Endodermal cell (in vitro differentiated cells): Measurements from ENCODE around the gene HEXB. TPM values are rescaled to one million over a fixed set of nuclear protein-coding genes. Genes with fewer than 3 reads are reported as not detected.
A peak's percentile ranks its signal among the peaks of the same experiment; 100 is the strongest.

Experiments used
- DNase-seq: peaks from one replicate; pipeline ENCODE4 v3.0.0-alpha.2; 2017
- H3K27ac ChIP-seq: 2 replicates; pipeline ENCODE4 v1.5.1; 2013; ENCODE audit warnings: mild to moderate bottlenecking, low read depth, low read length, moderate library complexity
- H3K27me3 ChIP-seq: 2 replicates; pipeline ENCODE4 v1.6.1; 2013; ENCODE audit warnings: mild to moderate bottlenecking, low read length, moderate library complexity; ENCODE audit not compliant: insufficient read depth, control insufficient read depth, poor library complexity, severe bottlenecking
- H3K36me3 ChIP-seq: 2 replicates; pipeline ENCODE4 v1.7.0; 2013; ENCODE audit warnings: mild to moderate bottlenecking, low read length, moderate library complexity; ENCODE audit not compliant: control insufficient read depth, insufficient read depth
- H3K4me1 ChIP-seq: one replicate; pipeline ENCODE4 v1.7.0; 2013; ENCODE audit warnings: low read length; ENCODE audit not compliant: control insufficient read depth, insufficient read depth
- H3K4me3 ChIP-seq: 2 replicates; pipeline ENCODE4 v1.5.1; 2013; ENCODE audit warnings: mild to moderate bottlenecking, low read length, moderate library complexity
- H3K9ac ChIP-seq: 2 replicates; pipeline ENCODE4 v1.6.1; 2013; ENCODE audit warnings: mild to moderate bottlenecking, low read length, moderate library complexity; ENCODE audit not compliant: poor library complexity, severe bottlenecking; ENCODE audit errors: extremely low read depth
- H3K9me3 ChIP-seq: 2 replicates; pipeline ENCODE4 v1.6.1; 2013; ENCODE audit warnings: mild to moderate bottlenecking, low read length, moderate library complexity; ENCODE audit not compliant: control insufficient read depth
- H3K27ac Mint-ChIP-seq: 2 replicates; pipeline ENCODE4 v1.8.0; 2020; ENCODE audit warnings: mixed read lengths
- H3K27me3 Mint-ChIP-seq: 2 replicates; pipeline ENCODE4 v1.8.0; 2021; ENCODE audit warnings: mild to moderate bottlenecking, mixed read lengths; ENCODE audit not compliant: insufficient read depth
- H3K36me3 Mint-ChIP-seq: 2 replicates; pipeline ENCODE4 v1.8.0; 2020; ENCODE audit warnings: low read depth, mixed read lengths
- H3K4me1 Mint-ChIP-seq: 2 replicates; pipeline ENCODE4 v1.8.0; 2020; ENCODE audit warnings: mixed read lengths
- H3K4me3 Mint-ChIP-seq: 2 replicates; pipeline ENCODE4 v1.8.0; 2020; ENCODE audit warnings: mild to moderate bottlenecking, moderate library complexity, mixed read lengths
- H3K9me3 Mint-ChIP-seq: 2 replicates; pipeline ENCODE4 v1.8.0; 2020; ENCODE audit warnings: mild to moderate bottlenecking, mixed read lengths
- CTCF ChIP-seq: fragments of 200-600 bp; sonication (generic); conservative IDR thresholded peaks from 2 replicates; pipeline ENCODE4 v1.5.0; 2021; ENCODE audit warnings: antibody characterized with exemption, mild to moderate bottlenecking
- WGBS, 2 experiments: methylation state at CpG; one replicate each; pipeline versions ENCODE4 v1.1.5 to v1.1.7; 2013; ENCODE audit warnings: missing lambda C conversion rate in 2 of 2, mixed read lengths in 1 of 2; ENCODE audit not compliant: insufficient coverage in 1 of 2, insufficient read length in 1 of 2; 5-methylcytosine and 5-hydroxymethylcytosine counted together
- total RNA-seq, 2 donors: library from RNA; stranded (reverse); fragmentation: NEBNext Ultra II Directional in 1 of 2; extraction: Animal tissue kit (Norgen Biotek cat#: 25700) in 1 of 2; gene quantifications; 2 replicates in 1 of 2; 3 replicates in 1 of 2; pipeline ENCODE4 v1.2.1, GENCODE V29; 2021

The HEXB gene
- total RNA-seq, 2 donors from 2014 or later, result 68.4 to 112 TPM

GRCh38 chr5:74761241-74761640 is 76.2 kb downstream of the HEXB start:
- H3K27me3 ChIP-seq, result no peaks in the 10 kb centered on the region
- Mint-ChIP-seq H3K9me3 (peaks cover 5% of the 10 kb centered on the region), H3K27me3 (no peaks in the 10 kb centered on the region), H3K27ac (no peak overlapping the region), H3K4me3 (no peak overlapping the region), H3K4me1 (peaks cover 30% of the 10 kb centered on the region), H3K36me3 (peaks cover 39% of the 10 kb centered on the region)
- H3K36me3 ChIP-seq, result peaks cover 53% of the 10 kb centered on the region
- no peak overlapping the region for H3K9ac ChIP-seq
- H3K27ac ChIP-seq, result no peak overlapping the region
- peaks cover 11% of the 10 kb centered on the region for H3K9me3 ChIP-seq
- peak; percentile 34 for TF ChIP-seq CTCF
- H3K4me3 ChIP-seq, result no peak overlapping the region
- DNase-seq, result no peak
- peaks cover 14% of the 10 kb centered on the region for H3K4me1 ChIP-seq
- WGBS, 2 experiments, result 100% methylated on average over 1 of the region's 1 CpG; no CpG with 5 or more reads in 1 of the 2 experiments

DNA sequence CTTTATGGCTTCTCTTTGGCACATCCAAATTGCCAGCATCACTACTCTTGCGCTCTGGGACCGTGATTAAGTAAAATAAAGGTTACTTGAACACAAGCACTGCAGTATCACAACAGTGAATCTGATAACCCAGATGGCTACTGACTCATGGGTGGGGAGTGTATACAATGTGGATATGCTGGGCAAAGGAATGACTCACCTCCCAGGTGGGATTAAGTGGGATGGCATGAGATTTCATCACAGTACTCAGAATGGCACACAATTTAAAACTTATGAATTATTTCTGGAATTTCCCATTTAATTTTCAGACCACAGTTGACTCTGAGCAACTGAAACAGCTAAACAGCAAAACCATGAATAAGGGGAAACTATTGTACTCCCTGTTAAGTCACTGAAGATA is 77.6 kb downstream of the HEXB start:
- no peaks in the 10 kb centered on the region for H3K27me3 ChIP-seq
- H3K27ac ChIP-seq, result no peak overlapping the region
- no peak overlapping the region for H3K9ac ChIP-seq
- Mint-ChIP-seq H3K27ac (peak overlapping the region; percentile 28), H3K4me3 (no peak overlapping the region), H3K36me3 (peaks cover 26% of the 10 kb centered on the region), H3K27me3 (no peaks in the 10 kb centered on the region), H3K4me1 (peaks cover 30% of the 10 kb centered on the region), H3K9me3 (no peaks in the 10 kb centered on the region)
- DNase-seq, result no peak
- TF ChIP-seq CTCF, result no peak
- WGBS, 2 experiments, result 94% methylated on average over 2 of the region's 2 CpGs
- peak overlapping the region; percentile 32 for H3K4me3 ChIP-seq
- no peaks in the 10 kb centered on the region for H3K9me3 ChIP-seq
- peaks cover 14% of the 10 kb centered on the region for H3K4me1 ChIP-seq
- peaks cover 39% of the 10 kb centered on the region for H3K36me3 ChIP-seq

GRCh38 chr5:74763504-74763903 is 78.5 kb downstream of the HEXB start:
- no peak for TF ChIP-seq CTCF
- no peaks in the 10 kb centered on the region for H3K27me3 ChIP-seq
- Mint-ChIP-seq H3K9me3 (no peaks in the 10 kb centered on the region), H3K27me3 (no peaks in the 10 kb centered on the region), H3K27ac (no peak overlapping the region), H3K36me3 (peaks cover 18% of the 10 kb centered on the region), H3K4me3 (no peak overlapping the region), H3K4me1 (peaks cover 34% of the 10 kb centered on the region)
- H3K9ac ChIP-seq, result no peak overlapping the region
- DNase-seq, result no peak
- no peaks in the 10 kb centered on the region for H3K9me3 ChIP-seq
- peak overlapping the region; percentile 98 for H3K4me3 ChIP-seq
- H3K36me3 ChIP-seq, result peaks cover 30% of the 10 kb centered on the region
- peaks cover 14% of the 10 kb centered on the region for H3K4me1 ChIP-seq
- no peak overlapping the region for H3K27ac ChIP-seq
